Stimulated activated CD4-positive, alpha-beta T cell treated with anti-CD3 and anti-CD28 coated beads, TNF-alpha, amount 100 ng/mL, for 1 hour (primary cell): Measurements from ENCODE around the gene SLC6A6.
A peak's percentile ranks its signal among the peaks of the same experiment; 100 is the strongest.

Experiments used
- DNase-seq, 3 donors: peaks; one replicate each; pipeline ENCODE4 v3.0.0-alpha.2; 2020; ENCODE audit warnings: low read depth in 3 of 3, low spot score in 1 of 3

Gene SLC6A6

DNA sequence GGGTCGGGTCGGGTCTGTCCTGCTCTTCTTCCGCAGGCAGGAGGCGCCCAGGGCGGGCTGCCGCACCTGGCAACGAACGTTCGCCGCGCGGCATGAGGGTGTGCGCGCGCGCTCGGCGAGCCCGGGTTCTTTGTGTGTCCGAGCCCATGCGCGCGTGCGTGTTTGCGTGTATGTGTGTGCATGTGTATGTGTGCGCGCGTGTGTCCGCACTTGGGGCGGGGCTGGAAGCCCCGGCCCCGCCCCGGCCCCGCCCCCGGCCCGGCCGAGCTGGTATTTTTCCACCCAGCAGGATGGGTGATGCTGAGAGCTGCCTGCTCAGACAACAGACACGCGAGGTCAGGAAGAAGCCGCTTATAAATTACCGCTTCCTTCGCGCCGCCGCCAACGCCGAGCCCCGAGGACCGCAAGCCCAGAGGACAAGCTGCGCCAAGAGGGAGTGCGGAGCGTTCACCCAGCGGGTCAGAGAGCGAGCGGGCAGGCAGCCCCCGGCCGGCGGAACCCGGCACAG, at the start of gene SLC6A6:
SLC6A6 (plus strand) TSS at position 303 of the 508 bp plus-strand sequence. CDS start 41,029 bp downstream, outside the sequence.
- peak; percentile 90 to 93 (median 92) for DNase-seq

DNA sequence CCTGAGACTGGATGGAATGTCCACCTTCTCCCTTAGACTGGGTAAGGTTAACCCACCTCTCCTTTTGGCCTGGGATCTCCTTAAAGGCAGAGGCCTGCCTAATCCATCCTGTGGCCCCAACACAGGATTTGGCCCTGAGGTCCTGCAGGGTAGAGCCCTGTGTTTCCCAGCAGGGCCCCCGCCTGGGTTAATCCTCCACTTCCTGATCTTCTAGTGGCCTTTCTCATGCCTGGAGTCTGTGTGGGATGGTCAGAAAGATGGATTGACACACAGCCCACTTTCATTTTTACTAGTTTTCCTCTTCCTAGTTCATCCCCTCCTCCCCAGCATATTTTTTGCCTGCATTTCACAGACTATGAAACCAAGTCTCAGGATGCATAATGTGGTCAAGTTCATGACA, 48.9 kb upstream of the SLC6A6 start:
- no peak for DNase-seq

DNA sequence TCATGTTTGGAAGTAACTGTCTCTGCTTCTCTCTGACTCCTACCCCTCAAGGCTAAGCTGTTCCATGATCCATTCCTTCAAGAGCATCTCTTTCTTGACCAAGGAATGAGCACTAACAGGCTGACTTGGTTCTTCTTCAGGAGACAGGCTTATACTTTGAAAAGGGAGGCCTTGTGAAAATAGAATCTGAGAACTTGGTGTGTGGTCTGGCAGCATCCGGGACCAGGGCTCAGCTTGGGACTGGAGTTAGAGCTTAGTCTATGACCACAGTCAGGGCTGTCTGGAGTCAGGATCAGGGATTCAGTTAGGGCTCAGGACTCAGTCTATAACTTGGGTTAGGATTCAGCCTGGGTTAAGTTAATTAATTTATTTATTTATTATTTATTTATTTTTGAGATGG, 44.9 kb upstream of the SLC6A6 start:
- DNase-seq, result no peak

DNA sequence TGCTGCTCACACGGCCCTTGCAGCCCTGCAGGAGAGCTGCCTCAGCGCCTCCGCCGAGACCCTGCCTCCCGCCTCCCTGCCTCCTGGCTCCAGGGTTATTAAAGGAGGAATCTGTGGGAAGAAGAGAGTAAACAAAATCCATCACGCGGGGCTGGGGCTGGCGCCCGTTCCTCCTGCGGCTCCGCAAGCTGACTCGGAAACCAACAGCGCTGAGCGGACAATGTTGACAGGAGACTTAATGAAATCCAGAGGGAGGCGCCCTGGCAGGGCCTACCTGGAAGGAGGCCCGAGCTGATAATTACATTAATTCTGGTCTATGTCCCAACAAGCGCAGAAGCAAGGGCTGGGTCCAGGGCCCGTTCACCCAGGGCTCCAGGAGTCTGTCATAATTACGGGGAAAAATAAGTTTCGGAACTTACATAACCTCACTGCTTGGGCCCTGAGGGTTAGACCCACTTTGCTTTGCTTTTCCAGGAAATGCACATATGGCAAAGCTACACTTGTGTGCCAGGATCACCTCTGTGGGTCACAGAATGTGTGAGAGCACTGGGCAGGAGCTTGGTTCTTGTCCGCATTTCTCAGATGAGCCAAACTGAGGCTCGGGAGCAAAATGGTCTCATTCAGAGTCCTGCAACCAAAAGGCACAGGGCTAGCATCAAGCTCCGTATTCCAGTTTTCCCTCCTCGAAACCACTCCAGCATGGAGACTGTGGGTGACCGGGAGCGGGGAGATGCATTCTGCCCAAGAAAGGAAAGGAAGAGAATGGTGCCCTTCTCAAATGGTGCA, 43.8 kb upstream of the SLC6A6 start:
- DNase-seq, result no peak

DNA sequence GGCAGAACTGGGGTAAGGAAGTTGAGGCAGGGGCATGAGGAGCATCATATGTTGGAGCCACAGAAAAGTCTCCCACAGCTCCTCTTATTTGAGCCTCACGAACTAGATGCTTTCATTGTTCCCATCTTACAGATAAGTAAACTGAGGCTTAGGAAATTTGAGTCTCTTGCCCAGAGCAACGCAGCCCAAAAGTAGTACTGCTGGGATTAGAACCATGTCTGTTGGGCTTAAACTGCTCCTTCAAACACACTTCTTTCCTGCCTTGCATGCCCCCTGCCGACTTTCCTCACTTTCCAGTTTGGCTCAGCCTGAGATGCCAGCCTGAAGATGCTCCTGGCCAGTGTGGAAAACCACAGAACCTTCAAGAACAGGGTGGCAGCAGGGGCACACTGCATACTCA, 43.1 kb upstream of the SLC6A6 start:
- no peak for DNase-seq

DNA sequence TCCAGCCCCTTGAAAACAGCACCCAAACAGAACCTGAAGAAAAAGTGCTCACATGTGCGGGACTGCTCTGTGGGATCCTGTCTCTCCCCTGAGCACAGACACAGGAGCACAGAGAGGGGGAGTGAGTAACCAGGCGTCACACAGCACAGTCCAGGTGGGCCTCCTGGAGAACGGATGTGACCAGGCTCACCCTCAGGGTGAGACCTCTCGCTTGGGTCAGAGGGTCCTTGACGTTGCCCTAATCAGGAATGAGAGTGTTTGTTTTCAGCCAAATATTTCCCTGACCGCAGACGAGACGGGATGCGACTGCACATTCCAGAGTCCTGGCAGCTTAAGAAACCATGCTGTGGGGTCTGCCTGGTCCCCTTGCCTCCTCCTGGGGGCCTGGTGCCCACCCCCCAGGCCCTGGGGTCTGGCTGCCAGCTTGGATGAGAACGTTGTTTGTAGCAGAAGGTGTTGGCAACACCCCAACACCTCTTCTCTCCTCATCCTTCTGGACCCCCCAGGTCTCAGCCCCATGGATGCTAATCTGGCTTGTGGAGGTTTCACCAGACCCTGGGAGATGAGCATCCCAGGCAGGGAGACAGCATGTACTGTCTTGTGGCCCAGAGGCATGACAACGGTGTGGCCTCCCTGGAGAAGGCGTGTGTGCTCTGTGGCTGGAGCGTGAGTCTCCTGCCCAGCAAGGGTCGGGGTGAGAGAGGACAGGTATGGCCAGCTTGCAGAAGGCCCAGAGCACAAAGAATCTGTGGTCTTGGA, 42.1 kb upstream of the SLC6A6 start:
- DNase-seq, result no peak

DNA sequence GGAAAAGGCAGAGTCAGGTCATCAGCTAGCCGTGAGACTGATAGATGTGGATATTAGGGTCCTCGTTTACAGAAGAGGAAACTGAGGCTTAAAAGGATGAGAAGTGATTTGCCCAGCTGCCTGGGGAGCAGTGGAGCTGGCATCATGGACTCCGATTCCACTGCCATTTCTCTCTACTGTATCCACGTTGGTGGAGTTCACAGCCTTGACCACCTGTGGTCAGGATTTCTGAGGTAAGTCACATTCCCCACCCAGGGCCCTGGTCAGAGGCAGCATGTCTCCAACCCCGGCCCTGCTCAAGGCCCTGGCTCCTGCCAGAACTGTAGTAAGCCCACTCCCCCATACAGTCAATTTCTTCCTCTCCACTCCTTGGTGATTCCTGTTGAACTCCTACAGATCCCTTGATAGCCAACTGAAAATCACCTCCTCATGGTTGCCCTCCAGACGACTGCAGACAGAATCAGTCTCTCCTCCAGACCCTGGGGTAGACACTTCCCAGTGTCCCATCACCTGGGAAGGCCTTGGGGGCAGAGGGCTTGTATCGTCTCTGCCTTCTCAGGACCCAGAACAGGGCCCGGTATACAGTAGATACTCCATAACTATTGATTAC, 41.2 kb upstream of the SLC6A6 start:
- DNase-seq, result no peak

DNA sequence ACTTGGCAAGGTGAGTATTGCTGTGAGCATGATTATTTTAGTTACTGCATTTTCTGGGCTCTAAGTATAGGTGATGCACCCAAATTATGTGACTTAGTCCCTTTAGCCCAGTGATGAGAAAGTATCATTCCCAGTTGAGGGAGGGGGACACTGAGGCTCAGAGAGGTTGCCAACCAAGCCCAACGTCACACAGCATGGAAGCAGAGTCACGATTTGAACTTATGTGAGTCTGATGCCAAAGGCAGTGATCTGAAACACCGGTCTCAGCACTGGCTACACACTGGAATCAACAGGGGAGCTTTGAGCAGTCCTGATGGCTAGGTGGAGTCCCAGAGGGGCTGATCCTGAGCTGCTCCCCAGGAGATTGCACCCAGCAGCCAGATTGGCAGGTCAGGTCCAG, 39.5 kb upstream of the SLC6A6 start:
- DNase-seq, result no peak

DNA sequence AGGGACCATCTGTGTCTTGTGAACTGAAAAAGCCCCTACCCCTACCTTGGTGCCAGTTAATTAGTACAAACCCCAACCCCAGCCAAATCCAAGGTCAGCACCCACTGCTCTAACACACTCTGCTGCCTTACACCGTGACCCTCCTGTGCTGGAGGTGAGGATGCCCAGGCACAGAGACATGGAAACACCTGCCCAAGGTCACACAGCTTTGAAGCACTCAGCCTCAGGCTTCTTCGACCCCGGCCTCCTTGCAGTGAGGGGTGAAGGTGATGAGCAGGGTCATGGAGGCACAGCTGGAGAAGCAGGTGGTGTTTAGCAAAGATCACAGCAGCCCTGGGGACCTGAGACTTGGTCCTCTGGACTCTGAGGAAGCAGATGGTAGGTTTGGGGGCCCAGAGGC, 39.0 kb upstream of the SLC6A6 start:
- no peak for DNase-seq

DNA sequence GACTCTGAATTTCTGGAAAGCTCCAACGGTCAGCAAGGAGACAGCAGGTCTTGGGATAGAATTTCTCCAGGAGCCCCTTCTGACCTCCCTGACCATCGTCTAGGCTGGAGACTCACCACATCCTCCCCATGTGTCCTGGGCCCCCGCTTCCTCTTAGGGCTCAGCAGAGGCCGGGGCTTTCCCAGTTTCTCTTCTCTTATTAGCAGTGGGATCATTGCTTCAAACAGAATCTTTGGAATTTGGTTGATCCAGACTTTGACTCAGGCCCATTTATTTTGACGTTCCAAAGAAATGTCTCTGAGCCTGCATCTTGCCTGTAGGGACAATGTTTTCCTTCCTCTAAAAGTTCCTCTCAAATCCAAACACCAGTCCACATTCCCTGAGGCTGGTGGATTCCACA, 38.4 kb upstream of the SLC6A6 start:
- no peak for DNase-seq

DNA sequence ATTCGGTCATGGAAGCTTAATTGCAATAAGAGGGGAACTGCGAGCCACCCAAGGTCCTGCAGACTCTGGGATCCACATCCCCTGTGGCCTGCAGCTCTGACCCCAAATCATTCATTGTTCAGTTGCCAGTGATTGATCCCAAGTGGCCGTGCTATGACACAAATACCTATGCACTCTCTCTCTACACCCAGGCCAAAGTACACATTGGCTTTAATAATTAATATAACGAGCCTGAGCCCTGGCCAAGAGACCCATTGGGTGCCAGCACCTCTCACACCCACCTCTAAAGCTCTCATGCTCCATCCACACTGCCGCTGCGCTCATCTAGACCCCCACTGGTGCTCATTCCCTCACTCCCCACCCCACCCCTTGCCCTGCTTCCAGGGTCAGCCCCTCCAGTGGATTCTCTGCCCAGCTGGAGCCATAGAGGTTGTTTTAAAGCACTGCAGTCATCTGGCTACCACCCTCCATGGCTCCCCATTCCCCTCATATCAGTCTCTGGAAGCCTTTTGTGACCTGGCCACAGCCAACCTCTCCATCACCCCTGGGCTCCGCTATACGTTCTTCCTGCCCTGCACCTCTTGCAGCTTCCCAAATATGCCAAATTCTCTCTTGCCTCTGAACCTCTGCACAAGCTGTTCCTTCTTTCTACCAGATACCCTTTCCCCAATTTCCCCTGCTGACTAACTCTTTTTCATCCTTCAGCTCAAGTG, 37.7 kb upstream of the SLC6A6 start:
- DNase-seq, result no peak

DNA sequence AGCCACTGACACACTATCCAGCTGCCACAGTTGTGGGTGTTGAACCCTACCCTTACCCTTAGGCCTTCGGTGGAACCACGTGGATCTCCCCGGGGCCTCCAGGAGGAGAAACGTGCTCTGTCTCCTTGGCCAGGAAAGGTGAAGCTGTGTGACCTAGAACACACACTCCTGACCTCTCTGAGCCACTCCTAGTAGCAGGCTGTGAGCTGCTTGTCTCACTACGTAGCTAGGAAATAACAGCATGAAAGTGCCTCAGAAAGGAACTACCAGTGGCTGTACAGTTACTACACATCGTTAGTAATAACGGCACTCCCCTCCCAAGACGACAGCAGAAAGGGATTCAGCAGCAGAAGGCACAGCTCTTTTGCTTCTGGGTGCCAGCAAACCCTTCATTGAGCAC, 36.2 kb upstream of the SLC6A6 start:
- DNase-seq, result no peak

DNA sequence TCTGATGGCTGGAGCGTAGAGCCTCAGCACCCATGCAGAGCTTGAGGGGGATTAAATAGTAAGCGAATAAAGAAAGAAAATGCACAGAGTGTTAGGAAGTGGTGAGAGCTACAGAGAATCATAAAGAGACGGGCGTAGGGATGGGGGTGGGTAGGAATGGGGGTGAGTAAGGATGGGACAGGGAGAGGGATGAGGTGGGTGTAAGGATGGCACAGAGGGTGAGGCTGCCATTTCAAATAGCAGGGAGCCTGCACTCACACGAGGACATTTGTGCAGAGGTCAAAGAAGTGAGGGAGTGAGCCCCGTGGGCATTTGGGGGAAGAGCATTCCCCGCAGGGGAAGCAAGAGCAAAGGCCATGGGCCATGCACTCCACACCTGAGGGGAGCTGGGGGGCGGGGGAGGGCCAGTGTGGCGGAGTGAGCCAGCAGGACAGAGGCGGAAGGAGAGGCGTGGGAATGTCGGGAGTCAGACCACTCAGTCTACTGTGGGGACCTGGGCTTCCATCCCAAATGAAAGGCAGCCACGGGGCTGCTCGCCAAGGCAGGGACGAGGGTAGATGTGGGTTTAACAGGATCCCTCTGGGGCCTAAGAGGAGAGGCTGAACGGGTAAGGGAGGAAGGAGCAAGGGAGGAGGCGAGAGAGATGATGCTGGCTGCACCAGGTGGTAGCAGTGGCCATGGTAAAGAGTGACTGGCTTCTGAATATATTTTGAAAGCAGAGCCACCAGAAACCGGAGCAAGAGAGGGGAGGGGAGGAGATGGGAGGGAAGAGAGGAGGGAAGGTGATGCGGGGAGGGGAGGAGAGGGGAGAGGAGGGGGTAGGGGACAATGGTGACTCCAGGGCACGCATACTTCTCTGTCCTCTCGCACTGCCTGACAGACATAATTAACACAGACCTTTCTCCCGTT, 35.2 kb upstream of the SLC6A6 start:
- no peak for DNase-seq

DNA sequence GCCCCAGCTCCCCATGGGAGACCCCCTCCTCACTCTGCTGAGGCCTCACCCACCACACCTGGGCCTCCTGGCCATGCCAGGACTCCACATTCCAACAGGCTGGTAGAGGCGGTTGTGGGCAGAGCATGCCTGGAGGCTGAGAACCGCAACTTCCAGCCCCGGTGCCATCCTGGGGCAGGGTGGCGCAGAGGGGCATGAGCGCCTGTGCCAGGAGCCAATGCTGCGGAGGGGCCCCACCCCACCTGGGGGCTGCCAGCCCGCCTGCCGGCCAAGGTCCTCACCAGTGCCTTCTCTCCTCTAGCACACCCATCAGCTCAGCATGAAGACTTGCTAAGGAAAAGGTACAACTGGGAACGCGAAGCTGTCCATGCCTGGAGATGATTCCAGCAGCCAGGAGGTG, 34.3 kb upstream of the SLC6A6 start:
- DNase-seq, result no peak

DNA sequence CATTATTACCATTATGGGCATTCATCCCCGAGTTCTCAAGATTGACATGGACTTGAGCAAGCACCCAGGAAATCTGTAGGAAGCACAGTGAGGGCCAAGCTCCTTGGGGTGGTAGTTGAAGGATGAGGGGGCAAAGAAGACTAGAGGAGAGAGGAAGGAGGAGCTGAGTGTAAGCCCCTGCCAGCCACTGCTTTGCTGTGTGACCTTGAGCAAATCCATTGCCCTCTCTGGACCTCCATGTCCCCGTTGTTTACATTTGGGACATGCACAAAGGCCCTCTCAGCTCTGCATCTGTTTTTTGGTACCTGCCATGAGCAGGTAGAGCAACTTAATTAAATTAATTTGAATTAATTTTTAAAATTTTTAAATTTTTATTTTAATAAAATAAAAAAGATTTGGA, 33.5 kb upstream of the SLC6A6 start:
- DNase-seq, result no peak

DNA sequence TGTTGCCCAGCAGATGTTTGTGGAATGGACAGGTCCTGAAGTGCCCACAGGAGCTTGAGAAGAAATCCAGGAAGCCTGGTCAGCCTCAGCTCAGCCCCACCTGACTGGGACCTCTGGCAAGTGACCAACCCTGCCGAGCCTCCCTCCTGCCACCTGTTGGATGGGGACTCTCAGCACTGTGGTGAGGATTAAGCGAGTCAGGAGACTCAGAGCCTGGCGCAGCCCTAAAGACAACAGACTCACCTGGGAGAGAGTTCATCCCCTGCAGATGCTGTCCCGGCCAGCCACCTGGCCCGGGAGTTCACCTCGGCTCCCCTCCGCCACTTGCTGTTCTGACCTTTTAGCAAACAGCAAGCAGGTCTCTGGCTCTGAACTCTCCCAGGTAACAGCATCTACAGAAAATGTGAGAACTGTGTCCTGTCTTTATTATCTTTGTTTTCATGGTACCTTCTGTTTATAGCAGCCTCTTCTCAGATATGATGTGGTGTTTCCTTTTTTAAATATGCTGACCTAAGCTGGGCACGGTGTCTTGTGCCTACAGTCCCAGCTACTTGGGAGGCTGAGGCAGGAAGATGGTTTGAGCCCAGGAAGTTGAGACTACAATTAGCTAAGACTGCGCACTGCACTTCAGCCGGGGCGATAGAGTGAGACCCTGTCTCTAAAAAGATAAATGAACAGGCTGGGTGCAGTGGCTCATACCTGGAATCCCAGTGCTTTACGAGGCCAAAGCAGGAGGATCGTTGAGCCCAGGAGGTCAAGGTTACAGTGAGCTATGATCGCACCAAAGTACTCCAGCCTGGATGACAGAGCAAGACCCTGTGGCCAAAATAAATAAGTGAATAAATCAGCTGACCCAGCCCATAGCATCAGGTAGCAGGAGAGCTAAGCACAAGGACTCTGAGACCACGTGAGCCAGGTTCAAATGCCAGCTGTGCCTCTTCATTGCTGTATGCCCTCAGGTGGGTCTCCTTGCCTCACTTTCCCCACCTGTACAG, 32.4 kb upstream of the SLC6A6 start:
- no peak for DNase-seq

DNA sequence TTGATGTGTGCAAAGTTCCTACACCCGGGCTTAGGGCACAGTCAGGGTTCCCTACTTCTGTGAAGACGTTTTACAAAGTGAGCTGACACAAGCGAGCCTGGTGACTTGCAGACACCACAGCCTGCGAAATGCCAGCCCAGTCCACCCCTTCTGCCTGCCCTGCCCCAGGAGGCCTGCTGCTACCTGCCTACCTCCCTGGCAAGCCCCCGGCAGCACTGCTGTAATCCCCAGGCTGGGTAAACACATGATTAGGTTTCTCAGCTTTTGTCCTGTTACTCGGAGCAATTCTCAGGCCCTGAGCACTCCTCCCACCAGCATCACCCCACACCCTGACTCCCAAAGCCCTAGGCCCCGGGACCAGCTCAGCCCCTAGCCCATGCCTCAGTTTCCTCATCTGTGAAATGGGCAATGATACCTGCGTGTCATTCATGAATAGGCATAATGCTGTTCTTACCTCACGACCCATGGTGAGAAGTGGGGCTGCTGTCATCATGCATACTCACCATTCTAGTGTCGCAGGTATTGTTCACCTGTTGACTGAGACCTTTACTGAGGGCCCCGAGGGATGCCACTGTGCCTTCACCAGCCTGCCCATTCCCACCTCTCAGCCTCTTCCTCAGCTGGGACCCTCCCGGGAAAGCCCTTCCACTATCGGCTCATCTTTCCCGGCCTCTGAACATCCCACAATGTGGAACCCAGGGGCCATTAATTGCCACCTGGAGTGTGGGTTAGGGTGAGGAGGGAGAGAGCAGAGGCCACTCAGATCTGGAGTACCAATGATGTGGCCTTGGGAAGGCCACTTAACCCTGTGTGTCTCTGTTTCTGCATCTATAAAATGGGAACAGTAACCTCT, 31.5 kb upstream of the SLC6A6 start:
- DNase-seq, result no peak
